ENCODE measurements around the gene ZC3H12A.
A peak's percentile ranks its signal among the peaks of the same experiment; 100 is the strongest.

Gene ZC3H12A

DNA sequence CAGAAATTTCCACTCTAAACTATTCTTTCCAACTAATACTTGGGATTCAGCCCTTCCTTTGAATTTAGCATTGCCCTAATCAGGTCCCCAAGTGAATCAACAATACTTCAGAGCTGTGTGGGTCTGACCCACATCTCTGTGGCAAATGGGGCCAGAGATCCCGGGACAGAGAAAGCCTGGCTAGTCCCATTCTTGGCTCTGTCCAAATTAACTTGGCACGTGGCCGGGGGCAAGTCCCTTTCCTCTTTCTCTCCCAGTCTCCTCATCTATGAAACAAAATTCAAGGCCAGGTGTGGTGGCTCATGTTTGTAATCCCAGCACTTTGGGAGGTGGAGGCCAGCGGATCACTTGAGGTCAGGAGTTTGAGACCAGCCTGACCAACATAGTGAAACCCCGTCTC is 6.3 kb upstream of the ZC3H12A start:
- Histone ChIP-seq H3K27ac (replicated peaks) (no peak overlapping the region), H3K27me3 (ENCODE audit: insufficient read depth, poor library complexity, severe bottlenecking) (no peaks in the 10 kb centered on the region), H3K4me3 (replicated peaks; ENCODE audit: insufficient read depth, low read length) (no peak overlapping the region)
- no peak for DNase-seq (ENCODE audit: low read depth in 1 of 2, low spot score in 1 of 2)
- TF ChIP-seq, protein P1, sequence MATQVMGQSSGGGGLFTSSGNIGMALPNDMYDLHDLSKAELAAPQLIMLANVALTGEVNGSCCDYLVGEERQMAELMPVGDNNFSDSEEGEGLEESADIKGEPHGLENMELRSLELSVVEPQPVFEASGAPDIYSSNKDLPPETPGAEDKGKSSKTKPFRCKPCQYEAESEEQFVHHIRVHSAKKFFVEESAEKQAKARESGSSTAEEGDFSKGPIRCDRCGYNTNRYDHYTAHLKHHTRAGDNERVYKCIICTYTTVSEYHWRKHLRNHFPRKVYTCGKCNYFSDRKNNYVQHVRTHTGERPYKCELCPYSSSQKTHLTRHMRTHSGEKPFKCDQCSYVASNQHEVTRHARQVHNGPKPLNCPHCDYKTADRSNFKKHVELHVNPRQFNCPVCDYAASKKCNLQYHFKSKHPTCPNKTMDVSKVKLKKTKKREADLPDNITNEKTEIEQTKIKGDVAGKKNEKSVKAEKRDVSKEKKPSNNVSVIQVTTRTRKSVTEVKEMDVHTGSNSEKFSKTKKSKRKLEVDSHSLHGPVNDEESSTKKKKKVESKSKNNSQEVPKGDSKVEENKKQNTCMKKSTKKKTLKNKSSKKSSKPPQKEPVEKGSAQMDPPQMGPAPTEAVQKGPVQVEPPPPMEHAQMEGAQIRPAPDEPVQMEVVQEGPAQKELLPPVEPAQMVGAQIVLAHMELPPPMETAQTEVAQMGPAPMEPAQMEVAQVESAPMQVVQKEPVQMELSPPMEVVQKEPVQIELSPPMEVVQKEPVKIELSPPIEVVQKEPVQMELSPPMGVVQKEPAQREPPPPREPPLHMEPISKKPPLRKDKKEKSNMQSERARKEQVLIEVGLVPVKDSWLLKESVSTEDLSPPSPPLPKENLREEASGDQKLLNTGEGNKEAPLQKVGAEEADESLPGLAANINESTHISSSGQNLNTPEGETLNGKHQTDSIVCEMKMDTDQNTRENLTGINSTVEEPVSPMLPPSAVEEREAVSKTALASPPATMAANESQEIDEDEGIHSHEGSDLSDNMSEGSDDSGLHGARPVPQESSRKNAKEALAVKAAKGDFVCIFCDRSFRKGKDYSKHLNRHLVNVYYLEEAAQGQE (IDR thresholded peaks at IDR 0.05; ENCODE audit: insufficient replicate concordance, low read depth) = no peak
- TF ChIP-seq POLR2AphosphoS5 (IDR thresholded peaks at IDR 0.05; ENCODE audit: low read depth) (no peak), GABPA (IDR thresholded peaks at IDR 0.05; ENCODE audit: low read depth) (no peak), SPI1 (IDR thresholded peaks at IDR 0.05; ENCODE audit: borderline replicate concordance, low read depth) (no peak)
- TF ChIP-seq, protein P2, sequence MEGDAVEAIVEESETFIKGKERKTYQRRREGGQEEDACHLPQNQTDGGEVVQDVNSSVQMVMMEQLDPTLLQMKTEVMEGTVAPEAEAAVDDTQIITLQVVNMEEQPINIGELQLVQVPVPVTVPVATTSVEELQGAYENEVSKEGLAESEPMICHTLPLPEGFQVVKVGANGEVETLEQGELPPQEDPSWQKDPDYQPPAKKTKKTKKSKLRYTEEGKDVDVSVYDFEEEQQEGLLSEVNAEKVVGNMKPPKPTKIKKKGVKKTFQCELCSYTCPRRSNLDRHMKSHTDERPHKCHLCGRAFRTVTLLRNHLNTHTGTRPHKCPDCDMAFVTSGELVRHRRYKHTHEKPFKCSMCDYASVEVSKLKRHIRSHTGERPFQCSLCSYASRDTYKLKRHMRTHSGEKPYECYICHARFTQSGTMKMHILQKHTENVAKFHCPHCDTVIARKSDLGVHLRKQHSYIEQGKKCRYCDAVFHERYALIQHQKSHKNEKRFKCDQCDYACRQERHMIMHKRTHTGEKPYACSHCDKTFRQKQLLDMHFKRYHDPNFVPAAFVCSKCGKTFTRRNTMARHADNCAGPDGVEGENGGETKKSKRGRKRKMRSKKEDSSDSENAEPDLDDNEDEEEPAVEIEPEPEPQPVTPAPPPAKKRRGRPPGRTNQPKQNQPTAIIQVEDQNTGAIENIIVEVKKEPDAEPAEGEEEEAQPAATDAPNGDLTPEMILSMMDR (IDR thresholded peaks at IDR 0.05; ENCODE audit: insufficient read depth, low read length) = no peak

DNA sequence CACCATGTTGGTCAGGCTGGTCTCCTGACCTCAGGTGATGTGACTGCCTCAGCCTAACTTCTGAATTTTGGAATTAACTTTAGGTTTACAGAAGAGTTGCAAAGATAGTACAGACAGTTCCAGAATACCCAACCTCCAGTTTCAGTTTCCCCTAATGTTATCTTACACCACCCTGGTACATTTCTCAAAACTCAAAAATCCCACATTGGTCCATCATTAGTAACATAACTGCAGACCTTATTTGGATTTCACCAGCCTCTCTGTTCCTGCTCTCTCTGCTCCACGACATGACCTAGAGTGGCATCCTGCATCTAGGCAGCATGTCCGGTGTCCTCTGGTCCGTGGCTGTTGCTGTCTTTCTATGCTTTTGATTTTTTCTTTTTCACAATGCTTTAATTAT is 5.0 kb upstream of the ZC3H12A start:
- TF ChIP-seq POLR2AphosphoS5 (IDR thresholded peaks at IDR 0.05; ENCODE audit: low read depth) (no peak), SPI1 (IDR thresholded peaks at IDR 0.05; ENCODE audit: borderline replicate concordance, low read depth) (no peak), GABPA (IDR thresholded peaks at IDR 0.05; ENCODE audit: low read depth) (no peak)
- TF ChIP-seq, protein P1 (IDR thresholded peaks at IDR 0.05; ENCODE audit: insufficient replicate concordance, low read depth) = no peak
- TF ChIP-seq, protein P2 (IDR thresholded peaks at IDR 0.05; ENCODE audit: insufficient read depth, low read length) = no peak
- DNase-seq (ENCODE audit: low read depth in 1 of 2, low spot score in 1 of 2) = no peak
- Histone ChIP-seq H3K27me3 (ENCODE audit: insufficient read depth, poor library complexity, severe bottlenecking) (no peaks in the 10 kb centered on the region), H3K27ac (replicated peaks) (no peak overlapping the region), H3K4me3 (replicated peaks; ENCODE audit: insufficient read depth, low read length) (no peak overlapping the region)

DNA sequence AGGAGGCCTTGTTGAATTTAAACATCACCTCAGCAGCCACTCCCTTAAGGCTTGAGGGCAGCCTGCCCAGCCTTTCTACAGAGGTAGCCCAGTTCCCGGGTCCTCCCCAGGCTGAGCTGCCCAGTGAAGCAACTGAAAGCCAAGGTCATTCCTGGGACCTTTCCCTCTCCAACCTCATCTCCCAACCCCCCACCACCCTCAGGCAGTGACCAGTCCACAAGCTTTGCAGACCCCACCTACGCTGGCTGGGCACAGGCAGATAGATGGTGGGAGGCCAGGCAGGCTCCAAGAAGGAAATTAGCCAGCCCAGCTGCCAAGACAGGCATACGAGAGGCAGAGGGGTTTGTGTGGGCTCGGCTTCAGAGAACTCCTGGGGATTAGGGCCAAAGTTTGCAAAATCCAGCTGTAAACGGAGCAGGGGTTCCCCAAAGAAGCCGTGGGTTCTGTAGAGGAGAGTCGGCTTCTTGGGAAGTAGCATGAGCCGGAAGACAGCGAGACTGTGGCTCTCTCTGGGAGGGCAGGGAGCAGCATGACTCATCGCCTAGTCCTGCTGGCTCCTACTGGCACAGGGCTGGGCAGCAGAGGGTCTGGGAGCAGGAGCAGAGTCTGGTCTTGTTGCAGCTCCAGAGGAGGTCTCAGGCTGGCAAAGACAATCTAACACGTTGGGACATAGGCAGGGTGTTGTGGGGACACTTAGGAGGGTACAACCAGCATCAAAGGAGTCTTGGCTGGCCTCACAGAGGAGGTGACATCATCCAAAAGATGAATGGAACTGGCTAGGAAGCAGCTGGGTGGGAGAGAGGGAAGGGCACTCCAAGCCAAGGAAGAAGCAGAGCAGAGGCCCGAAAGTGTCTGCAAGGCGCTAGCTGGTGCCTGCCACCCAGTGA is 2.8 kb upstream of the ZC3H12A start:
- Histone ChIP-seq H3K27me3 (ENCODE audit: insufficient read depth, poor library complexity, severe bottlenecking) (no peaks in the 10 kb centered on the region), H3K4me3 (replicated peaks; ENCODE audit: insufficient read depth, low read length) (no peak overlapping the region), H3K27ac (replicated peaks) (no peak overlapping the region)
- TF ChIP-seq, protein P1 (IDR thresholded peaks at IDR 0.05; ENCODE audit: insufficient replicate concordance, low read depth) = no peak
- no peak for TF ChIP-seq GABPA (IDR thresholded peaks at IDR 0.05; ENCODE audit: low read depth)
- TF ChIP-seq, protein P2 (IDR thresholded peaks at IDR 0.05; ENCODE audit: insufficient read depth, low read length) = no peak
- no peak for TF ChIP-seq POLR2AphosphoS5 (IDR thresholded peaks at IDR 0.05; ENCODE audit: low read depth)
- TF ChIP-seq SPI1 (IDR thresholded peaks at IDR 0.05; ENCODE audit: borderline replicate concordance, low read depth) = no peak
- DNase-seq (ENCODE audit: low read depth in 1 of 2, low spot score in 1 of 2) = peak; percentile 45 to 60
